Measurements from ENCODE around the gene PSMB10. TPM values are rescaled to one million over a fixed set of nuclear protein-coding genes. Genes with fewer than 3 reads are reported as not detected.

PSMB10 gene
- total and polyA plus RNA-seq, 2 of the 8 experiments (the other 6 are each of a cell fraction or from before 2014, with no cell fraction given) = 32.1 to 61.9 TPM

GRCh38 chr16:67971111-67971510, 34.5 kb upstream of the PSMB10 start:
- H3K4me3 ChIP-seq (ENCODE audit: extremely low read depth in 1 of 4, insufficient read depth in 2 of 4, low read depth in 3 of 4, low read length in 4 of 4) = no peak overlapping the region

More at GRCh38 chr16:67971111-67971510, 34.5 kb upstream of the PSMB10 start:
- Histone ChIP-seq H2BK120ac (replicated peaks; ENCODE audit: low read depth, low read length) (no peak overlapping the region), H2BK5ac (ENCODE audit: low read depth, low read length) (no peak overlapping the region; the same call in 1 of the 2 replicates), H4K8ac (ENCODE audit: extremely low read depth, insufficient read depth, low read length) (no peak overlapping the region), H4K91ac (replicated peaks; ENCODE audit: insufficient read length, low read length) (peak overlapping the region; percentile 54), H3K14ac (ENCODE audit: insufficient read length) (no peak overlapping the region), H3K4me2 (ENCODE audit: insufficient read depth in 1 of 2, low read depth in 2 of 2, low read length in 2 of 2) (no peak overlapping the region), H3K27me3 (replicated peaks in 1 of 4; ENCODE audit: control insufficient read depth in 3 of 4, extremely low read depth in 1 of 4, insufficient read depth in 3 of 4, low read length in 3 of 4) (no peaks in the 10 kb centered on the region), H2AFZ (ENCODE audit: low read length) (no peak overlapping the region), H2BK20ac (ENCODE audit: low read length) (no peak overlapping the region), H2BK12ac (ENCODE audit: low read depth, low read length) (no peak overlapping the region), H3K79me2 (ENCODE audit: control insufficient read depth in 1 of 2, insufficient read depth in 2 of 2, low read length in 2 of 2) (peaks cover 0 to 4% of the 10 kb centered on the region in 2 experiments; a peak in 2 of 4 replicates), H4K20me1 (replicated peaks in 1 of 2; ENCODE audit: control insufficient read depth in 1 of 2, insufficient read depth in 2 of 2, low read length in 2 of 2) (peaks cover 0 to 9% of the 10 kb centered on the region in 2 experiments), H3K9ac (replicated peaks in 1 of 4; ENCODE audit: extremely low read depth in 1 of 4, low read depth in 3 of 4, low read length in 3 of 4) (no peak overlapping the region), H3K56ac (replicated peaks; ENCODE audit: insufficient read length, low read depth, low read length) (no peak overlapping the region), H2AK5ac (ENCODE audit: low read depth, low read length) (no peak overlapping the region), H3K36me3 (ENCODE audit: control insufficient read depth in 2 of 4, insufficient read depth in 4 of 4, low read length in 3 of 4) (no peaks in the 10 kb centered on the region), H3K9me3 (ENCODE audit: insufficient read depth in 2 of 2, low read depth in 1 of 2, low read length in 1 of 2) (no peaks in the 10 kb centered on the region), H3K23ac (ENCODE audit: insufficient read length) (no peak overlapping the region), H4K5ac (ENCODE audit: insufficient read length, low read depth, low read length) (no peak overlapping the region), H3K27ac (ENCODE audit: low read depth, low read length) (no peak overlapping the region), H3K79me1 (ENCODE audit: low read depth, low read length) (peaks cover 12% of the 10 kb centered on the region; the same call in 1 of the 2 replicates), H3K4me1 (replicated peaks in 1 of 4; ENCODE audit: control insufficient read depth in 3 of 4, insufficient read depth in 4 of 4, low read length in 3 of 4) (peaks cover 6 to 14% (median 11%) of the 10 kb centered on the region in 4 experiments), H3K18ac (ENCODE audit: extremely low read depth, low read length) (no peak overlapping the region; the same call in 1 of the 2 replicates), H3K4ac (replicated peaks; ENCODE audit: insufficient read length, low read depth, low read length) (no peak overlapping the region), H2BK15ac (ENCODE audit: low read length) (no peak overlapping the region), H3K23me2 (ENCODE audit: low read depth, low read length) (peaks cover 7% of the 10 kb centered on the region; the same call in 1 of the 2 replicates)
- no peak for TF ChIP-seq TAF1 (IDR thresholded peaks at IDR 0.05; ENCODE audit: low read depth, low read length)
- TF ChIP-seq CTCF (IDR thresholded peaks at IDR 0.05; ENCODE audit: control extremely low read depth in 1 of 3, insufficient read depth in 1 of 3, low read depth in 1 of 3, low read length in 3 of 3) = no peak
- TF ChIP-seq POU5F1 (IDR thresholded peaks at IDR 0.05; ENCODE audit: low read depth, low read length) = no peak
- no peak for TF ChIP-seq SUZ12 (IDR thresholded peaks at IDR 0.05; ENCODE audit: low read length)
- 92% methylated on average over 9 of the region's 9 CpGs; no CpG with 5 or more reads in 1 of the 2 experiments for WGBS, 2 experiments (ENCODE audit: extremely low coverage in 1 of 2, insufficient coverage in 1 of 2, insufficient read length in 1 of 2, insufficient replicate concordance in 2 of 2, low coverage in 1 of 2, low lambda C conversion rate in 2 of 2, missing lambda C conversion rate in 1 of 2)
- DNase-seq (ENCODE audit: low read depth in 1 of 2, low spot score in 2 of 2) (no peak), FAIRE-seq (no peak)
- CTCF ChIA-PET (ENCODE audit: partially characterized antibody) = interaction anchor here (0.7 to 5.2 kb wide), 5 partner anchors 11 to 94 kb away, joined by 3 to 27 read pairs (median 3); partner anchors contain the start of gene DPEP3
- POLR2A ChIA-PET (ENCODE audit: partially characterized antibody) = no interaction called here

Measured in H1 (cell line).